ENCODE data around the gene SAMD11. TPM values are rescaled to one million over a fixed set of nuclear protein-coding genes. Genes with fewer than 3 reads are reported as not detected.
A peak's percentile ranks its signal among the peaks of the same experiment; 100 is the strongest.

The SAMD11 gene
- total RNA-seq, 1 experiment from 2014 or later = 2.3 TPM

DNA sequence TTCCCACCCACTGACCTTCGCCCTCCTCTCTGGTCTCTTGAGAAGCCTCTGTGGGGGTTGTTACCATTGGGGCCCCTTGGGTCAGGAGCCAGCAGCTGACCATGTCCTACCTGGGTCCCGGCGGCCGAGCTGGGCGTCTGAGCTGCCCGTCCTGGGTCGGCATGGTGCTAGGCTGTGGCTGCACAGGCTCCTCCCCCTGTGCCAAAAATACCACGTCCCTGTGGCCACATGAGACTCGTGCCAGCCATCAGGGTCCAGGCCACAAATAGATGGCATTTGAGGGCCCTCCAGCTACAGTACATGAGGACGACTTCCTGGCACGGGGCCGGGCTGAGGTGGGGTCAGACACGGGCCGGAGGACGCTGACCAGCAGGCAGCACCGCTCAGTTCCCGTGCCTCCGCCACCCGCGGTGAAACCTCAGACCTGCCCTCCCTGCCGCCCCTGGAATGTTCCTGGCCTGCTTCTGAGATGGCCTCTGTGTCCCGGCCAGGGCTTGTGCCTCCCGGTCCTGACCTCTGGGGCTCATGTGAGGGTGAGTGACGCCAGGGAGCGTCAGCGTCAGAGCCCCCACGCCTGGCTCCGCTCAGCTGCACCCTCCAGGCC is 58.3 kb downstream of the SAMD11 start, which contains the start of gene PERM1:
Gene PERM1 (minus strand): TSS at position 139 of the 604 bp plus-strand sequence. CDS start 1,064 bp downstream, outside the sequence.
- no peak within 1 kb of the TSS for H3K4me3 Mint-ChIP-seq
- ChIA-PET POLR2A (no interaction called here), CTCF (interaction anchor here (0.9 to 6.3 kb wide), 11 partner anchors 15 to 97 kb away, joined by 3 to 77 read pairs (median 10); partner anchors contain the start of genes HES4, ISG15 and PLEKHN1)
- DNase-seq (ENCODE audit: low spot score) = peak; percentile 18
- peaks cover 3% of the 10 kb centered on the region; the same call in 1 of the 2 replicates for H3K36me3 Mint-ChIP-seq
- TF ChIP-seq NR3C1 (CRISPR knock-in tag; conservative IDR thresholded peaks at IDR 0.05; ENCODE audit: low read depth) = no peak
- no peak for TF ChIP-seq SOX15 (CRISPR knock-in tag; IDR thresholded peaks at IDR 0.05)
- TF ChIP-seq ELF4 (CRISPR knock-in tag; IDR thresholded peaks at IDR 0.05; ENCODE audit: low read depth) = no peak
- no peak for TF ChIP-seq ESRRA (CRISPR knock-in tag; IDR thresholded peaks at IDR 0.05; ENCODE audit: borderline replicate concordance)
- TF ChIP-seq, protein P1, sequence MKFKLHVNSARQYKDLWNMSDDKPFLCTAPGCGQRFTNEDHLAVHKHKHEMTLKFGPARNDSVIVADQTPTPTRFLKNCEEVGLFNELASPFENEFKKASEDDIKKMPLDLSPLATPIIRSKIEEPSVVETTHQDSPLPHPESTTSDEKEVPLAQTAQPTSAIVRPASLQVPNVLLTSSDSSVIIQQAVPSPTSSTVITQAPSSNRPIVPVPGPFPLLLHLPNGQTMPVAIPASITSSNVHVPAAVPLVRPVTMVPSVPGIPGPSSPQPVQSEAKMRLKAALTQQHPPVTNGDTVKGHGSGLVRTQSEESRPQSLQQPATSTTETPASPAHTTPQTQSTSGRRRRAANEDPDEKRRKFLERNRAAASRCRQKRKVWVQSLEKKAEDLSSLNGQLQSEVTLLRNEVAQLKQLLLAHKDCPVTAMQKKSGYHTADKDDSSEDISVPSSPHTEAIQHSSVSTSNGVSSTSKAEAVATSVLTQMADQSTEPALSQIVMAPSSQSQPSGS (CRISPR knock-in tag; IDR thresholded peaks at IDR 0.05; ENCODE audit: borderline replicate concordance, low read depth) = no peak
- TF ChIP-seq, protein P2, sequence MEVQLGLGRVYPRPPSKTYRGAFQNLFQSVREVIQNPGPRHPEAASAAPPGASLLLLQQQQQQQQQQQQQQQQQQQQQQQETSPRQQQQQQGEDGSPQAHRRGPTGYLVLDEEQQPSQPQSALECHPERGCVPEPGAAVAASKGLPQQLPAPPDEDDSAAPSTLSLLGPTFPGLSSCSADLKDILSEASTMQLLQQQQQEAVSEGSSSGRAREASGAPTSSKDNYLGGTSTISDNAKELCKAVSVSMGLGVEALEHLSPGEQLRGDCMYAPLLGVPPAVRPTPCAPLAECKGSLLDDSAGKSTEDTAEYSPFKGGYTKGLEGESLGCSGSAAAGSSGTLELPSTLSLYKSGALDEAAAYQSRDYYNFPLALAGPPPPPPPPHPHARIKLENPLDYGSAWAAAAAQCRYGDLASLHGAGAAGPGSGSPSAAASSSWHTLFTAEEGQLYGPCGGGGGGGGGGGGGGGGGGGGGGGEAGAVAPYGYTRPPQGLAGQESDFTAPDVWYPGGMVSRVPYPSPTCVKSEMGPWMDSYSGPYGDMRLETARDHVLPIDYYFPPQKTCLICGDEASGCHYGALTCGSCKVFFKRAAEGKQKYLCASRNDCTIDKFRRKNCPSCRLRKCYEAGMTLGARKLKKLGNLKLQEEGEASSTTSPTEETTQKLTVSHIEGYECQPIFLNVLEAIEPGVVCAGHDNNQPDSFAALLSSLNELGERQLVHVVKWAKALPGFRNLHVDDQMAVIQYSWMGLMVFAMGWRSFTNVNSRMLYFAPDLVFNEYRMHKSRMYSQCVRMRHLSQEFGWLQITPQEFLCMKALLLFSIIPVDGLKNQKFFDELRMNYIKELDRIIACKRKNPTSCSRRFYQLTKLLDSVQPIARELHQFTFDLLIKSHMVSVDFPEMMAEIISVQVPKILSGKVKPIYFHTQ (CRISPR knock-in tag; IDR thresholded peaks at IDR 0.05) = no peak
- TF ChIP-seq, protein P3, sequence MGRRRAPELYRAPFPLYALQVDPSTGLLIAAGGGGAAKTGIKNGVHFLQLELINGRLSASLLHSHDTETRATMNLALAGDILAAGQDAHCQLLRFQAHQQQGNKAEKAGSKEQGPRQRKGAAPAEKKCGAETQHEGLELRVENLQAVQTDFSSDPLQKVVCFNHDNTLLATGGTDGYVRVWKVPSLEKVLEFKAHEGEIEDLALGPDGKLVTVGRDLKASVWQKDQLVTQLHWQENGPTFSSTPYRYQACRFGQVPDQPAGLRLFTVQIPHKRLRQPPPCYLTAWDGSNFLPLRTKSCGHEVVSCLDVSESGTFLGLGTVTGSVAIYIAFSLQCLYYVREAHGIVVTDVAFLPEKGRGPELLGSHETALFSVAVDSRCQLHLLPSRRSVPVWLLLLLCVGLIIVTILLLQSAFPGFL (CRISPR knock-in tag; IDR thresholded peaks at IDR 0.05; ENCODE audit: borderline replicate concordance) = no peak
- TF ChIP-seq, protein P4, sequence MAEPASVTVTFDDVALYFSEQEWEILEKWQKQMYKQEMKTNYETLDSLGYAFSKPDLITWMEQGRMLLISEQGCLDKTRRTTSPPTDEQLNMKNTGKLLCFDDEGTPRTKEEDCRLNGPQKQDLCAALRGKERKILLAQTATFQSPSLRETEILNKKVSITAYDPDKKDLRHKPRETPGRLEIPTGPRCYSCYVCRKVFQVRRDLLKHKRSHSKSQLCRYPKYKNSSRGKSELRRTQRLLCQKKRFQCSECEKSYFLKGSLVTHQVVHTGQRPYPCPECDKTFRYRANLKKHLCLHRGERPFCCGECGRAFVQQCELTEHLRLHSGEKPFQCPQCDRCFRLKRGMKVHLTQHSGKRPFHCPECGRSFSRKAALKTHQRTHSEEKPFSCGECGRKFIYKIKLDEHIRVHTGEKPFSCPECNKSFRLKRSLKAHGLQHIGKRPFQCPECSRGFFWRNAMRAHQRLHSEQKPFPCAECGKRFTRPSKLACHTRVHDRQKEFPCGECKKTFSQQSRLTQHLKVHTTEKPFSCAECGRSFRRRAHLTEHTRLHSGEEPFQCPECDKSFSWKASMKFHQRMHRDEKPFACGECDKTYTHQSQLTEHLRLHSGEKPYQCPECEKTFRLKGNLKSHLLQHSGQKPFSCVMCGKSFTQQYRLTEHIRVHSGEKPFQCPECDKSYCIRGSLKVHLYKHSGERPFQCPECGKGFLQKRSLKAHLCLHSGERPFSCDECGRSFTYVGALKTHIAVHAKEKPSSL (CRISPR knock-in tag; conservative IDR thresholded peaks at IDR 0.05) = no peak
- TF ChIP-seq GABPB1 (CRISPR knock-in tag; IDR thresholded peaks at IDR 0.05) = no peak
- TF ChIP-seq, protein P5, sequence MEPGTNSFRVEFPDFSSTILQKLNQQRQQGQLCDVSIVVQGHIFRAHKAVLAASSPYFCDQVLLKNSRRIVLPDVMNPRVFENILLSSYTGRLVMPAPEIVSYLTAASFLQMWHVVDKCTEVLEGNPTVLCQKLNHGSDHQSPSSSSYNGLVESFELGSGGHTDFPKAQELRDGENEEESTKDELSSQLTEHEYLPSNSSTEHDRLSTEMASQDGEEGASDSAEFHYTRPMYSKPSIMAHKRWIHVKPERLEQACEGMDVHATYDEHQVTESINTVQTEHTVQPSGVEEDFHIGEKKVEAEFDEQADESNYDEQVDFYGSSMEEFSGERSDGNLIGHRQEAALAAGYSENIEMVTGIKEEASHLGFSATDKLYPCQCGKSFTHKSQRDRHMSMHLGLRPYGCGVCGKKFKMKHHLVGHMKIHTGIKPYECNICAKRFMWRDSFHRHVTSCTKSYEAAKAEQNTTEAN (CRISPR knock-in tag; IDR thresholded peaks at IDR 0.05) = no peak
- peaks cover 3% of the 10 kb centered on the region for H3K9me3 Mint-ChIP-seq
- no peaks in the 10 kb centered on the region for H3K4me1 Mint-ChIP-seq
- no peak for ATAC-seq
- no peak within 1 kb of the TSS for H3K27ac Mint-ChIP-seq
- H3K27me3 Mint-ChIP-seq (ENCODE audit: low read depth) = peaks cover 45% of the 10 kb centered on the region

DNA sequence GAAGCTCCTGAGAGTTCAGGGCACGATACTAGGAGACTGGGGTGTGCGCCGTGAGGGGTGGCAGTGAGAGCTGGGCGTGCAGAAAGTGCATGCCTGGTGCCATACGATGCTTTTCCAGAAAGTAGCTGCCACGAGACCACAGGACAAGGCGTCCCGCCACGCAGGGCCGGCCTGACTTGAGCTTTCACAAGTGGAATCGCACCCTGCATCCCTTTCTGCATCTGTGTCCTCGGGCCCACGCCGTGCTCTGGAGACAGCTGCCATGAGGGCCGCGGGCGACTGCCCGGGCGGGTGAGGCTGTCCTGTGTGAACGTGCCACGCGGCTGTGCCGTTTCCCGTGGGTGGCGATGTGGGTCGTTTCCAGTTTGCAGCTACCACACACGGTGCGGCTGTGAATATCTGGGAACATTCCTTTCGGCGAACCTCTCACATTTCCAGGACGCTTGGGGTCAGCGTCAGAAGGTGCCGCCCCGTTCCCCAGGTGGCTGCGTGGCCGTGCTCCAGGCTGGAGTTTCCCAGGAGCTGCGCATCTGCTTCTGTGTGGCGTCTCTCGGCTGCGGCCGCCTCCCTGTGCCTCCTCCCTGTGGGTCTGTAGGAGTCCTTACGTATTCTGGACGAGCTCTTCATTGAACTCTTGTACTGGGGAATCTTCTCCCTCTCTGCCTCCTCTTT is 59.2 kb downstream of the SAMD11 start:
- Mint-ChIP-seq H3K27me3 (ENCODE audit: low read depth) (peaks cover 52% of the 10 kb centered on the region), H3K4me3 (no peak overlapping the region)
- TF ChIP-seq MYBL2 (CRISPR knock-in tag; IDR thresholded peaks at IDR 0.05) = no peak
- no peak for TF ChIP-seq EMX1 (CRISPR knock-in tag; IDR thresholded peaks at IDR 0.05)
- TF ChIP-seq NR3C1 (CRISPR knock-in tag; conservative IDR thresholded peaks at IDR 0.05; ENCODE audit: low read depth) = no peak
- no peak for TF ChIP-seq TCF7 (CRISPR knock-in tag; IDR thresholded peaks at IDR 0.05; ENCODE audit: low read depth)
- TF ChIP-seq RORB (CRISPR knock-in tag; IDR thresholded peaks at IDR 0.05) = no peak
- no peak for TF ChIP-seq ZNF138 (CRISPR knock-in tag; conservative IDR thresholded peaks at IDR 0.05)
- TF ChIP-seq, protein P6, sequence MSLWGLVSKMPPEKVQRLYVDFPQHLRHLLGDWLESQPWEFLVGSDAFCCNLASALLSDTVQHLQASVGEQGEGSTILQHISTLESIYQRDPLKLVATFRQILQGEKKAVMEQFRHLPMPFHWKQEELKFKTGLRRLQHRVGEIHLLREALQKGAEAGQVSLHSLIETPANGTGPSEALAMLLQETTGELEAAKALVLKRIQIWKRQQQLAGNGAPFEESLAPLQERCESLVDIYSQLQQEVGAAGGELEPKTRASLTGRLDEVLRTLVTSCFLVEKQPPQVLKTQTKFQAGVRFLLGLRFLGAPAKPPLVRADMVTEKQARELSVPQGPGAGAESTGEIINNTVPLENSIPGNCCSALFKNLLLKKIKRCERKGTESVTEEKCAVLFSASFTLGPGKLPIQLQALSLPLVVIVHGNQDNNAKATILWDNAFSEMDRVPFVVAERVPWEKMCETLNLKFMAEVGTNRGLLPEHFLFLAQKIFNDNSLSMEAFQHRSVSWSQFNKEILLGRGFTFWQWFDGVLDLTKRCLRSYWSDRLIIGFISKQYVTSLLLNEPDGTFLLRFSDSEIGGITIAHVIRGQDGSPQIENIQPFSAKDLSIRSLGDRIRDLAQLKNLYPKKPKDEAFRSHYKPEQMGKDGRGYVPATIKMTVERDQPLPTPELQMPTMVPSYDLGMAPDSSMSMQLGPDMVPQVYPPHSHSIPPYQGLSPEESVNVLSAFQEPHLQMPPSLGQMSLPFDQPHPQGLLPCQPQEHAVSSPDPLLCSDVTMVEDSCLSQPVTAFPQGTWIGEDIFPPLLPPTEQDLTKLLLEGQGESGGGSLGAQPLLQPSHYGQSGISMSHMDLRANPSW (CRISPR knock-in tag; conservative IDR thresholded peaks at IDR 0.05; ENCODE audit: low read depth) = no peak
- no peak for TF ChIP-seq MXD4 (CRISPR knock-in tag; IDR thresholded peaks at IDR 0.05; ENCODE audit: borderline replicate concordance)
- TF ChIP-seq ZNF121 (CRISPR knock-in tag; IDR thresholded peaks at IDR 0.05) = no peak

More for the DNA sequence above, 59.2 kb downstream of the SAMD11 start:
- H3K36me3 Mint-ChIP-seq = peaks cover 3% of the 10 kb centered on the region; the same call in 1 of the 2 replicates
- DNase-seq (ENCODE audit: low spot score) = no peak
- ChIA-PET POLR2A (no interaction called here), CTCF (interaction anchor here (0.9 to 6.3 kb wide), 16 partner anchors 11 to 309 kb away, joined by 3 to 77 read pairs (median 12); partner anchors contain the start of genes HES4 and ISG15)
- no peaks in the 10 kb centered on the region for H3K4me1 Mint-ChIP-seq
- H3K27ac Mint-ChIP-seq = no peak overlapping the region
- no peak for ATAC-seq
- H3K9me3 Mint-ChIP-seq = peaks cover 4% of the 10 kb centered on the region
